Measurements from ENCODE around the gene COL4A4.

The COL4A4 gene

GRCh38 chr2:227007148-227007547 is 156.9 kb downstream of the COL4A4 start:
- ChIA-PET POLR2A (no interaction called here), CTCF (no interaction called here)
- TF ChIP-seq ZFP37 (tag by site-specific recombination; IDR thresholded peaks at IDR 0.05) (no peak), GFI1B (tag by site-specific recombination; IDR thresholded peaks at IDR 0.05) (no peak), GLI2 (tag by site-specific recombination; IDR thresholded peaks at IDR 0.05; ENCODE audit: borderline replicate concordance, low read depth) (no peak), ZNF561 (tag by site-specific recombination; IDR thresholded peaks at IDR 0.05; ENCODE audit: borderline replicate concordance) (no peak), ZNF19 (tag by site-specific recombination; IDR thresholded peaks at IDR 0.05; ENCODE audit: low read depth) (no peak), ZNF629 (tag by site-specific recombination; IDR thresholded peaks at IDR 0.05) (no peak), ZNF18 (tag by site-specific recombination; IDR thresholded peaks at IDR 0.05) (no peak), GLIS1 (tag by site-specific recombination; IDR thresholded peaks at IDR 0.05) (no peak)
- Histone ChIP-seq H3K4me3 (ENCODE audit: low read depth, low read length) (no peak overlapping the region), H3K27ac (ENCODE audit: extremely low read depth, low read depth, low read length) (no peak overlapping the region), H3K4me1 (ENCODE audit: control insufficient read depth, insufficient read depth, low read length) (no peaks in the 10 kb centered on the region), H3K36me3 (ENCODE audit: control insufficient read depth in 2 of 2, insufficient read depth in 1 of 2, low read length in 2 of 2) (no peaks in the 10 kb centered on the region), H3K9me3 (ENCODE audit: control insufficient read depth, insufficient read depth, low read depth, low read length) (no peaks in the 10 kb centered on the region)

- Histone ChIP-seq H3K27ac (ENCODE audit: extremely low read depth, low read depth, low read length) (no peak overlapping the region), H3K36me3 (ENCODE audit: control insufficient read depth in 2 of 2, insufficient read depth in 1 of 2, low read length in 2 of 2) (no peaks in the 10 kb centered on the region), H3K4me1 (ENCODE audit: control insufficient read depth, insufficient read depth, low read length) (no peaks in the 10 kb centered on the region), H3K9me3 (ENCODE audit: control insufficient read depth, insufficient read depth, low read depth, low read length) (no peaks in the 10 kb centered on the region), H3K4me3 (ENCODE audit: low read depth, low read length) (no peak overlapping the region)
- CTCF ChIA-PET = no interaction called here
- no peak for TF ChIP-seq ZNF843 (tag by site-specific recombination; IDR thresholded peaks at IDR 0.05)
- no peak for TF ChIP-seq ZBTB6 (tag by site-specific recombination; IDR thresholded peaks at IDR 0.05)
- POLR2A ChIA-PET = no interaction called here
Measured at GRCh38 chr2:227006189-227006897, 157.7 kb downstream of the COL4A4 start.

- Histone ChIP-seq H3K4me1 (ENCODE audit: control insufficient read depth, insufficient read depth, low read length) (no peaks in the 10 kb centered on the region), H3K4me3 (ENCODE audit: low read depth, low read length) (no peak overlapping the region), H3K36me3 (ENCODE audit: control insufficient read depth in 2 of 2, insufficient read depth in 1 of 2, low read length in 2 of 2) (no peaks in the 10 kb centered on the region), H3K27ac (ENCODE audit: extremely low read depth, low read depth, low read length) (no peak overlapping the region), H3K9me3 (ENCODE audit: control insufficient read depth, insufficient read depth, low read depth, low read length) (no peaks in the 10 kb centered on the region)
- CTCF ChIA-PET = no interaction called here
- POLR2A ChIA-PET = no interaction called here
- TF ChIP-seq REST (tag by site-specific recombination; IDR thresholded peaks at IDR 0.05) = no peak
- no peak for TF ChIP-seq ZNF175 (tag by site-specific recombination; IDR thresholded peaks at IDR 0.05)
- no peak for TF ChIP-seq ZNF621 (tag by site-specific recombination; IDR thresholded peaks at IDR 0.05)
- no peak for TF ChIP-seq ZFP37 (tag by site-specific recombination; IDR thresholded peaks at IDR 0.05)
- no peak for TF ChIP-seq FEZF1 (tag by site-specific recombination; IDR thresholded peaks at IDR 0.05)
- TF ChIP-seq PRDM1 (tag by site-specific recombination; IDR thresholded peaks at IDR 0.05) = no peak
- no peak for TF ChIP-seq ZBTB10 (tag by site-specific recombination; IDR thresholded peaks at IDR 0.05)
- no peak for TF ChIP-seq ZBTB48 (tag by site-specific recombination; IDR thresholded peaks at IDR 0.05)
- TF ChIP-seq SALL2 (tag by site-specific recombination; IDR thresholded peaks at IDR 0.05; ENCODE audit: borderline replicate concordance) = no peak
- no peak for TF ChIP-seq TSHZ1 (tag by site-specific recombination; IDR thresholded peaks at IDR 0.05; ENCODE audit: borderline replicate concordance)
Measured at GRCh38 chr2:227004482-227004881, 159.5 kb downstream of the COL4A4 start.

Data from HEK293 (cell line).